ENCODE results near the gene PRDX1. TPM values are rescaled to one million over a fixed set of nuclear protein-coding genes. Genes with fewer than 3 reads are reported as not detected.
"Not testable (repeated sequence)": the region's sequence is repeated elsewhere in the genome, so short reads cannot be mapped to it uniquely, and the experiment has no call there.

The PRDX1 gene
- total RNA-seq, 1 donor from 2014 or later, result 351 TPM

- DNase-seq (no peak), ATAC-seq (ENCODE audit: low read depth) (no peak)
- intact Hi-C loops (cut with micrococcal nuclease), result no loop called here
- Mint-ChIP-seq H3K27me3 (no peaks in the 10 kb centered on the region), H3K4me3 (no peak overlapping the region), H3K9me3 (no peaks in the 10 kb centered on the region), H3K36me3 (ENCODE audit: low read depth) (no peaks in the 10 kb centered on the region), H3K27ac (no peak overlapping the region), H3K4me1 (no peaks in the 10 kb centered on the region)
- CTCF ChIA-PET, result interaction anchor here (0.8 kb wide), 1 partner anchor 18 kb away, joined by 3 read pairs; no protein-coding TSS in a partner anchor
- POLR2A ChIA-PET, result interaction anchor here (0.6 to 1.9 kb wide), 6 partner anchors 9 to 41 kb away, joined by 3 to 10 read pairs (median 5); partner anchors contain the start of gene PRDX1
- TF ChIP-seq, protein P1, sequence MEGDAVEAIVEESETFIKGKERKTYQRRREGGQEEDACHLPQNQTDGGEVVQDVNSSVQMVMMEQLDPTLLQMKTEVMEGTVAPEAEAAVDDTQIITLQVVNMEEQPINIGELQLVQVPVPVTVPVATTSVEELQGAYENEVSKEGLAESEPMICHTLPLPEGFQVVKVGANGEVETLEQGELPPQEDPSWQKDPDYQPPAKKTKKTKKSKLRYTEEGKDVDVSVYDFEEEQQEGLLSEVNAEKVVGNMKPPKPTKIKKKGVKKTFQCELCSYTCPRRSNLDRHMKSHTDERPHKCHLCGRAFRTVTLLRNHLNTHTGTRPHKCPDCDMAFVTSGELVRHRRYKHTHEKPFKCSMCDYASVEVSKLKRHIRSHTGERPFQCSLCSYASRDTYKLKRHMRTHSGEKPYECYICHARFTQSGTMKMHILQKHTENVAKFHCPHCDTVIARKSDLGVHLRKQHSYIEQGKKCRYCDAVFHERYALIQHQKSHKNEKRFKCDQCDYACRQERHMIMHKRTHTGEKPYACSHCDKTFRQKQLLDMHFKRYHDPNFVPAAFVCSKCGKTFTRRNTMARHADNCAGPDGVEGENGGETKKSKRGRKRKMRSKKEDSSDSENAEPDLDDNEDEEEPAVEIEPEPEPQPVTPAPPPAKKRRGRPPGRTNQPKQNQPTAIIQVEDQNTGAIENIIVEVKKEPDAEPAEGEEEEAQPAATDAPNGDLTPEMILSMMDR (IDR thresholded peaks at IDR 0.05), result no peak
Measured at GRCh38 chr1:45530632-45531135, 9.0 kb upstream of the PRDX1 start.

DNA sequence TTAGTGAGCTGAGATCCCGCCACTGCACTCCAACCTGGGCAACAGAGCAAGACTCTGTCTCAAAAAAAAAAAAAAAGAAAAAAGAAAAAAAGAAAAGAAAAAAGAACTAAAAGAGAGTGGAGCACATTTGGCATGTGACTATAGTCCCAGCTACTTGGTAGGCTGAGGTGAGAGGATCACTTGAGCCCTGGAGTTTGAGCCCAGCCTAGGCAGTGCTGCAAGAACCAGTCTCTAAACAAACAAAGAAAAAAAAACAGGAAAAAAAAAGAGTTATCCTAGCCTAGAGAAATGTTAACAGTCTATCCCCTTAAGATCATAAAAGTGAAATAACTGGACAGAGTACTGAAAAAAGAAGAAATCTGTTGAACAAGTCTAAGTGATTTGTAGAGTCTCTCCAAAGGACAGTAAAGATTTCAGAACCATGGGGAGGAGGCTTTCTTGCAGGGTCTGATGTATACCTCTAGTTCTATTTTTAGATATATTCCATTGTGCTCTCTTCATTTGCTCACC is 4.5 kb upstream of the PRDX1 start:
- Mint-ChIP-seq H3K4me1 (peaks cover 20% of the 10 kb centered on the region), H3K4me3 (no peak overlapping the region), H3K36me3 (ENCODE audit: low read depth) (peaks cover 9% of the 10 kb centered on the region), H3K9me3 (no peaks in the 10 kb centered on the region), H3K27ac (peak overlapping the region; percentile 2), H3K27me3 (no peaks in the 10 kb centered on the region)
- no peak for ATAC-seq (ENCODE audit: low read depth)
- ChIA-PET CTCF (interaction anchor here (0.9 kb wide), 1 partner anchor 44 kb away, joined by 4 read pairs; no protein-coding TSS in a partner anchor), POLR2A (interaction anchor here (0.6 kb wide), 1 partner anchor 22 kb away, joined by 8 read pairs; no protein-coding TSS in a partner anchor)
- no peak for DNase-seq
- intact Hi-C loops (cut with micrococcal nuclease), result no loop called here
- TF ChIP-seq, protein P1 (IDR thresholded peaks at IDR 0.05), result no peak

GRCh38 chr1:45523975-45524374 is 2.3 kb upstream of the PRDX1 start:
- intact Hi-C loops (cut with micrococcal nuclease); H3K27ac Mint-ChIP-seq; H3K4me3 Mint-ChIP-seq; DNase-seq; ATAC-seq (ENCODE audit: low read depth); H3K27me3 Mint-ChIP-seq; H3K9me3 Mint-ChIP-seq: not testable (repeated sequence)
- peaks cover 13% of the 10 kb centered on the region for H3K36me3 Mint-ChIP-seq (ENCODE audit: low read depth)
- CTCF ChIA-PET, result interaction anchor here (1.0 kb wide), 1 partner anchor 12 kb away, joined by 4 read pairs; no protein-coding TSS in a partner anchor
- POLR2A ChIA-PET, result interaction anchor here (1.2 to 8.4 kb wide), 4 partner anchors 16 to 185 kb away, joined by 4 to 457 read pairs (median 8); partner anchors contain the start of gene AKR1A1
- peaks cover 38% of the 10 kb centered on the region for H3K4me1 Mint-ChIP-seq

DNA sequence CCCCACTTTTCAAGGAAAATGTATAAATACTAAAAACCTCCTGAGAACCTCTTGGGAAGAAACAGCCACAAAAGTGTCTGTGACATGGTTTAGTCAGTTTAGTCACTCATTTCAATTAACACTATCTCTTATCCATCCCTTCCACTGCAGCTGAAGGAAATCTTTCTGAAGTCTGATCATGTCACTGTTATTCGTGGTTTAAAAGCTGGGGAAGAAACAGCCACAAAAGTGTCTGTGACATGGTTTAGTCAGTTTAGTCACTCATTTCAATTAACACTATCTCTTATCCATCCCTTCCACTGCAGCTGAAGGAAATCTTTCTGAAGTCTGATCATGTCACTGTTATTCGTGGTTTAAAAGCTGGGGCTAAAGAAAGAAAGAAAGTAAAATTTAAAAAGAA is 1.8 kb upstream of the PRDX1 start:
- intact Hi-C loops (cut with micrococcal nuclease); H3K27ac Mint-ChIP-seq; H3K4me3 Mint-ChIP-seq; CTCF ChIA-PET; H3K27me3 Mint-ChIP-seq; H3K9me3 Mint-ChIP-seq; DNase-seq; ATAC-seq (ENCODE audit: low read depth): not testable (repeated sequence)
- Mint-ChIP-seq H3K4me1 (peaks cover 42% of the 10 kb centered on the region), H3K36me3 (ENCODE audit: low read depth) (peaks cover 18% of the 10 kb centered on the region)
- POLR2A ChIA-PET, result interaction anchor here (1.5 to 8.4 kb wide), 4 partner anchors 16 to 60 kb away, joined by 4 to 457 read pairs (median 22); partner anchors contain the start of genes AKR1A1 and TESK2

DNA sequence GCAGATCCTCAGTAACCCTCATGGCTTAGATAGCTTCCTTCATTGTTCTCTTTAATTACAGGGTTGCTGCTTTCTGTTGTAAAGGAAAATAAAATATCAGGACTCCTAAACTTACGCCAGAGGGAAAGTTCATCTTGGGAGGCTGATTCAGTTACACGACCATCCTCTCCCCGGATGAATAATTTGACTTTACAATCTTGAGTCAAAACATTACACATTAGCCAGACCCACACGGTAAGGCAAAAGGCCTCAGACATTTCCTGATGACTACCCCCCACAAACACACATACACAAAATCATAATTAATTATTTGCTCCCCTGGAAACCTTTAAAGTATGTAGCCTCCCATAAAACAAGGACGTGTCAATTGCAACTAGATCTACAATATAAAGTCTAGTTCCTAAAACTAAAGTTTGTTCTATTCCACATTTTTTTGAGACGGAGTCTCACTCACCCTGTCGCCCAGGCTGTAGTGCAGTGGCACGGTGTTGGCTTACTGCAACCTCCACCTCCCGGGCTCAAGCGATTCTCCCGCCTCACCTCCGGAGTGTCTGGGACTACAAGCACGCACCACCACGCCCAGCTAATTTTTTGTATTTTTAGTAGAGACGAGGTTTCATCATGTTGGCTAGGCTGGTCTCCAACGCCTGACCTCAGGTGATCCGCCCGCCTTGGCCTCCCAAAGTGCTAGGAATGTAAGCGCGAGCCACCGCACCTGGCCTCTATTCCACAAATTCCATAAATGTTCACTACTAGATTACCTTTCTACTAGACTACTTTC is 830 bp upstream of the PRDX1 start:
- Mint-ChIP-seq H3K36me3 (ENCODE audit: low read depth) (peaks cover 23% of the 10 kb centered on the region), H3K9me3 (no peaks in the 10 kb centered on the region), H3K27ac (peak overlapping the region; percentile 92), H3K4me1 (peaks cover 44% of the 10 kb centered on the region), H3K4me3 (peak overlapping the region; percentile 93), H3K27me3 (no peaks in the 10 kb centered on the region)
- ChIA-PET POLR2A (interaction anchor here (0.6 to 8.4 kb wide), 42 partner anchors 7 to 857 kb away, joined by 3 to 457 read pairs (median 6); partner anchors contain the start of genes AKR1A1, BEST4, BTBD19 and CCDC163), CTCF (interaction anchor here (1.0 to 3.1 kb wide), 8 partner anchors 10 to 183 kb away, joined by 3 to 23 read pairs (median 7); partner anchors contain the start of gene AKR1A1)
- no peak for DNase-seq
- TF ChIP-seq, protein P1 (IDR thresholded peaks at IDR 0.05), result no peak
- ATAC-seq (ENCODE audit: low read depth), result no peak
- intact Hi-C loops (cut with micrococcal nuclease), result loop anchor here (1.0 kb wide), 1 partner anchor 21 kb away; no protein-coding TSS in a partner anchor

GRCh38 chr1:45519774-45520173 is 1.9 kb downstream of the PRDX1 start:
- DNase-seq; H3K27me3 Mint-ChIP-seq; H3K9me3 Mint-ChIP-seq; H3K27ac Mint-ChIP-seq; ATAC-seq (ENCODE audit: low read depth): not testable (repeated sequence)
- Mint-ChIP-seq H3K4me1 (peaks cover 45% of the 10 kb centered on the region), H3K4me3 (peak overlapping the region; percentile 93), H3K36me3 (ENCODE audit: low read depth) (peaks cover 50% of the 10 kb centered on the region)
- ChIA-PET POLR2A (interaction anchor here (0.7 to 8.4 kb wide), 7 partner anchors 10 to 218 kb away, joined by 3 to 457 read pairs (median 5); partner anchors contain the start of genes AKR1A1, CCDC163, MMACHC and NASP), CTCF (interaction anchor here (2.5 to 3.1 kb wide), 2 partner anchors 25 to 50 kb away, joined by 11 to 23 read pairs; no protein-coding TSS in a partner anchor)
- intact Hi-C loops (cut with micrococcal nuclease), result loop anchor here (2.0 kb wide), 1 partner anchor 51 kb away; no protein-coding TSS in a partner anchor

Data from activated B cell treated with CpG ODN at 0.5 μM for 24 hours (primary cell).